ENCODE measurements around the gene CD1E.
"Not testable (repeated sequence)": the region's sequence is repeated elsewhere in the genome, so short reads cannot be mapped to it uniquely, and the experiment has no call there.

Gene CD1E

DNA sequence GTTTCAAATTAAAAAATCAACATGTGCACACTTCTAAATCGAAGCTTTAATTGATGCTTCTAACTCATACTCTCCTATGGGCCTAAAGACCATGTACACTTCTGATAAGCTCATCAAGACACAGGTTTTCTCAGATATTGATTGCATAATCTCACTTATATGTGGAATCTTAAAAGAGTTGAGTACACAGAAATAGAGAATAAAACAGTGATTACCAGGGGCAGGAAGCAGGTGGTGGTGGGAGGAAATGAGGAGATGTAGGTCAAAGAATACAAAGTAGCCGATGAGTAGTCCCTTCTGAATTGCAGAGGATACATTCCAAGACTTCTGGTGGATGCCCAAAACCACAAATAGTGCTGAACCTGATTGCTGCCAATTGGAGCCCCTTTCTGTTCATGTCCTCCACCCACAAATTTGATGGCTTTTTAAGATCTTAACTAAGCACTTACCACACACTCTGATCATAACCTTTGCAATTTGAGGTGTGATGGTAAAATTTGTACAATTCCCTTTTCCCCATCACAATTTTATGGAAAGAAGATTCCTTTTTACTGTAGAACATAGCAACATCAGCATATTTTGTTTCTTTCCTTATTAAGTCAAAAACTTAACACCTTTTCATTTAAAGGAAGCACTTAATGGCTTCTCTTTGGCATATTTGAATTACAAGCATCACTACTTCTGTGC is 19.0 kb upstream of the CD1E start:
- ATAC-seq (replicated peaks), result no peak
- H3K36me3 Mint-ChIP-seq, result peaks cover 6 to 8% of the 10 kb centered on the region in 2 donors
- peaks cover 12 to 22% of the 10 kb centered on the region in 2 donors for H3K4me1 Mint-ChIP-seq
- no peaks in the 10 kb centered on the region for H3K27me3 Mint-ChIP-seq
- DNase-seq, result no peak
- H3K4me3 Mint-ChIP-seq, result no peak overlapping the region
- no peak overlapping the region for H3K27ac Mint-ChIP-seq
- peaks cover 0 to 3% of the 10 kb centered on the region in 2 donors for H3K9me3 Mint-ChIP-seq

DNA sequence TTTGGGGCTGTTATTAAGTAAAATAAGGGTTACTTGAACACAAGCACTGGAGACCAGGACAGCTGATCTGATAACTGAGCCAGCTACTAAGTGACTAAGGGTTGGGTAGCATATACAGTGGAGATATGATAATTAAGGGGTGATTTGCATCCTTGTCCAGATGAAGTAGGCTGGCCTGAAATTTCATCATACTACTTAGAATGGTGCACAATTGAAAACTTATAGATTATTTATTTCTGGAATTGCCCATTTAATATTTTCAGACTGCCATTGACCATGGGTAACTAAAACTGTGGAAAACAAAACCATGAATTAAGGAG is 18.5 kb upstream of the CD1E start:
- Mint-ChIP-seq H3K27me3 (no peaks in the 10 kb centered on the region), H3K4me1 (peaks cover 12 to 22% of the 10 kb centered on the region in 2 donors), H3K36me3 (peaks cover 6 to 8% of the 10 kb centered on the region in 2 donors), H3K27ac (no peak overlapping the region), H3K4me3 (no peak overlapping the region), H3K9me3 (peaks cover under 1 to 3% of the 10 kb centered on the region in 2 donors)
- no peak for DNase-seq
- no peak for ATAC-seq (replicated peaks)

- not testable (repeated sequence) for H3K27ac Mint-ChIP-seq; ATAC-seq (replicated peaks); H3K9me3 Mint-ChIP-seq; H3K27me3 Mint-ChIP-seq; H3K4me3 Mint-ChIP-seq; H3K36me3 Mint-ChIP-seq; DNase-seq
- peaks cover 12 to 22% of the 10 kb centered on the region in 2 donors for H3K4me1 Mint-ChIP-seq
Observed at GRCh38 chr1:158336413-158336812, 17.3 kb upstream of the CD1E start.

DNA sequence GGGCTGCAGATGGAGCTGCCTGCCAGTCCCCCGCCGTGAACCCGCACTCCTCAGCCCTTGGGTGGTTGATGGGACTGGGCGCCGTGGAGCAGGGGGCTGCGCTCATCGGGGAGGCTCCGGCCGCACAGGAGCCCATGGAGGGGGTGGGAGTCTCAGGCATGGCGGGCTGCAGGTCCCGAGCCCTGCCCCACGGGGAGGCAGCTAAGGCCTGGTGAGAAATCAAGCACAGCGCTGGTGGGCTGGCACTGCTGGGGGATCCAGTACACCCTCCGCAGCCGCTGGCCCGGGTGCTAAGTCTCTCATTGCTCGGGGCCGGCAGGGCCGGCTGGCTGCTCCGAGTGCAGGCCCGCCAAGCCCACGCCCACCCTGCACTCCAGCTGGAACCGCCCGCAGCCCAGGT is 4.7 kb upstream of the CD1E start:
- H3K4me1 Mint-ChIP-seq, result peaks cover 11 to 17% of the 10 kb centered on the region in 2 donors
- H3K9me3 Mint-ChIP-seq; H3K36me3 Mint-ChIP-seq; DNase-seq; H3K4me3 Mint-ChIP-seq; H3K27me3 Mint-ChIP-seq; ATAC-seq (replicated peaks); H3K27ac Mint-ChIP-seq: not testable (repeated sequence)

DNA sequence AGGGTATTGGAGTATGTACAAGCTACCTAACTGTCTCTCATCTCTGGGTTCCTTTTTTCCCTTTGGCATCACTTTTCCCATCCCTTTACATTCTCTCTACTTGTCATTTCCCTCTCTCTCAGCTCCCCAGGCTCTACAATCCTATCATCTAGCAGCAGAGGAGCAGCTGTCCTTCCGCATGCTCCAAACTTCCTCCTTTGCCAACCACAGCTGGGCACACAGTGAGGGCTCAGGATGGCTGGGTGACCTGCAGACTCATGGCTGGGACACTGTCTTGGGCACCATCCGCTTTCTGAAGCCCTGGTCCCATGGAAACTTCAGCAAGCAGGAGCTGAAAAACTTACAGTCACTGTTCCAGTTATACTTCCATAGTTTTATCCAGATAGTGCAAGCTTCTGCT is 561 bp downstream of the CD1E start:
- Mint-ChIP-seq H3K9me3 (no peaks in the 10 kb centered on the region), H3K27ac (no peak overlapping the region), H3K4me1 (peaks cover 25 to 32% of the 10 kb centered on the region in 2 donors), H3K36me3 (no peaks in the 10 kb centered on the region), H3K4me3 (no peak overlapping the region), H3K27me3 (peaks cover 7 to 21% of the 10 kb centered on the region in 2 donors)
- no peak for DNase-seq
- peak in 1 of 2 donors; percentile 4 for ATAC-seq (replicated peaks)

DNA sequence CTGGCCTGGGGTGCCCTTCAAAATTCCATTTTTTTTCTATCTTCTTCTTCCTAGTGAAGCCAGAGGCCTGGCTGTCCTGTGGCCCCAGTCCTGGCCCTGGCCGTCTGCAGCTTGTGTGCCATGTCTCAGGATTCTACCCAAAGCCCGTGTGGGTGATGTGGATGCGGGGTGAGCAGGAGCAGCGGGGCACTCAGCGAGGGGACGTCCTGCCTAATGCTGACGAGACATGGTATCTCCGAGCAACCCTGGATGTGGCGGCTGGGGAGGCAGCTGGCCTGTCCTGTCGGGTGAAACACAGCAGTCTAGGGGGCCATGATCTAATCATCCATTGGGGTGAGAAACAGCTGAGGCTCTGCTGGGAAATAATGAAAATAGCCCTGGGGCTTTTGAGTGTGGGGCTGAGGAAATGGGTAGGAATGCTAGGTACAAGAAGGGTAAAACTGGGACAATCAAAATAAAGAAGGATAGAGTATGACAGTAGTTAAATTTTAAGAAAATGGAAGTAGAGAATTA is 2.1 kb downstream of the CD1E start:
- Mint-ChIP-seq H3K27ac (no peak overlapping the region), H3K36me3 (no peaks in the 10 kb centered on the region), H3K4me3 (no peak overlapping the region), H3K9me3 (no peaks in the 10 kb centered on the region), H3K27me3 (peaks cover 7 to 21% of the 10 kb centered on the region in 2 donors), H3K4me1 (peaks cover 28 to 40% of the 10 kb centered on the region in 2 donors)
- ATAC-seq (replicated peaks) (no peak), DNase-seq (no peak)

DNA sequence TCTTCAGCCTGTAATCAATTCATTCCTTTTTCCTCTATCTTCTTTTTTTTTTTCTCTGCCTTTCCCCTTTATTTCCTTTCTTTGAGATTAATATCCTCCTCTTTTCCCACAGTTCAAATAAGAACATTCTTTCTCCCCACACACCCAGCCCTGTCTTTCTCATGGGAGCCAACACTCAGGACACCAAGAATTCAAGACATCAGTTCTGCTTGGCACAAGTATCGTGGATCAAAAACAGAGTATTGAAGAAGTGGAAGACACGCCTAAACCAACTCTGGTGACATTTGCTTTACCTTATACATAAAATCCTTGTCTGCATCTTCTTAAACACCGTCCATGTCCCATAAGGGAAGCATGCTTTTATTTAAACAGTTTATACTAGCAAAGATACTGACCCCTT is 2.9 kb downstream of the CD1E start:
- ATAC-seq (replicated peaks) (no peak), DNase-seq (no peak)
- peaks cover 28 to 40% of the 10 kb centered on the region in 2 donors for H3K4me1 Mint-ChIP-seq
- no peak overlapping the region for H3K4me3 Mint-ChIP-seq
- H3K27me3 Mint-ChIP-seq, result peaks cover 7 to 21% of the 10 kb centered on the region in 2 donors
- H3K27ac Mint-ChIP-seq, result no peak overlapping the region
- H3K36me3 Mint-ChIP-seq, result no peaks in the 10 kb centered on the region
- peaks cover 0 to 1% of the 10 kb centered on the region in 2 donors for H3K9me3 Mint-ChIP-seq

GRCh38 chr1:158357441-158357840 is 3.7 kb downstream of the CD1E start:
- no peak overlapping the region for H3K4me3 Mint-ChIP-seq
- no peak overlapping the region for H3K27ac Mint-ChIP-seq
- peaks cover 7 to 21% of the 10 kb centered on the region in 2 donors for H3K27me3 Mint-ChIP-seq
- H3K36me3 Mint-ChIP-seq, result no peaks in the 10 kb centered on the region
- DNase-seq, result no peak
- no peak for ATAC-seq (replicated peaks)
- H3K9me3 Mint-ChIP-seq, result peaks cover 0 to 1% of the 10 kb centered on the region in 2 donors
- peaks cover 28 to 40% of the 10 kb centered on the region in 2 donors for H3K4me1 Mint-ChIP-seq

DNA sequence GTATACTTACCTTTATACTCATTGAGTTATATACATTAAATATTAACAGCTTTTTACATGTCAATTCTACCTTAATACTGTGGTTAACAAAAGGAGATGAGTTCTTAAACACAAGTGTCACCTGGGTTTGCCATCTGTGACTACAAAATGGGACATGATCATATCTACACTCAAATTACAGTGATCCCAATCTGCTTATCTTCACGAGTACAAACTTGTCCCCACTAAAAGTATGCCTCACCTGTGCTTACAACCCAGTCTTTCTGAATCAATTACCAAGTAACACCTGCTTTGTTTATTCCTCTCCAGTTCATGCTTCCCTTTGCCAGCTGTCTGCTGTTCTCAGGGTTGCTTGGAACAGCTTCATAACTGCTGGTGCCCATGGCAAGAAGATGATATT is 8.8 kb downstream of the CD1E start:
- Mint-ChIP-seq H3K27ac (no peak overlapping the region), H3K4me1 (peaks cover 14 to 16% of the 10 kb centered on the region in 2 donors), H3K4me3 (no peak overlapping the region), H3K9me3 (peaks cover 0 to 5% of the 10 kb centered on the region in 2 donors), H3K27me3 (peaks cover 2 to 10% of the 10 kb centered on the region in 2 donors), H3K36me3 (no peaks in the 10 kb centered on the region)
- ATAC-seq (replicated peaks), result no peak
- no peak for DNase-seq

DNA sequence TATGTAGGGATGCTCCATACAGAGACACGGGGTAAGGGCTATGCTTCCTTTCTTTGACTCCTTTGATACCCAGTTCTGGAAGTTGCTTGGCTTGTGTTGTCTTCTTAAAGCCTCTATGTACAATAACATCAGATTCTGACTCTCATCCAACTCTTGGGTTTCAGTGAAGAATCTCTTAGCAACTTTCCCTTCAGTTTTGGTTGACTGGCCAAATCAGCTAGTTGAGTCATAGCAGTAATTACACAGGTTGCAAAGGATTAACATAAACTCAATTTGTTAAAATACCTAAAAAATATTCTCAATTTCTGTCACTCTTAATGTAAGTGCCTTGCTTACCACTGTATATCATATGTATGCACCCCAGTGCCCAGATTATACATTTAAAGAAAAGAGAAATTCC is 9.2 kb downstream of the CD1E start:
- H3K4me3 Mint-ChIP-seq, result no peak overlapping the region

GRCh38 chr1:158366783-158367182 is 13.1 kb downstream of the CD1E start:
- peaks cover 16 to 17% of the 10 kb centered on the region in 2 donors for H3K4me1 Mint-ChIP-seq
- H3K9me3 Mint-ChIP-seq, result peaks cover 3 to 6% of the 10 kb centered on the region in 2 donors
- peaks cover 0 to 8% of the 10 kb centered on the region in 2 donors for H3K27me3 Mint-ChIP-seq
- ATAC-seq (replicated peaks), result no peak
- no peak overlapping the region for H3K27ac Mint-ChIP-seq
- no peak overlapping the region for H3K4me3 Mint-ChIP-seq
- no peaks in the 10 kb centered on the region for H3K36me3 Mint-ChIP-seq
- DNase-seq, result no peak

More for the DNA sequence above, 9.2 kb downstream of the CD1E start:
- Mint-ChIP-seq H3K9me3 (peaks cover 0 to 5% of the 10 kb centered on the region in 2 donors), H3K27me3 (peaks cover 0 to 8% of the 10 kb centered on the region in 2 donors), H3K36me3 (no peaks in the 10 kb centered on the region), H3K27ac (no peak overlapping the region), H3K4me1 (peaks cover 14 to 16% of the 10 kb centered on the region in 2 donors)
- DNase-seq (no peak), ATAC-seq (replicated peaks) (peak; percentile 68 to 84)

GRCh38 chr1:158371188-158371953 is 17.7 kb downstream of the CD1E start:
- peak; percentile 98 to 99 for ATAC-seq (replicated peaks)
- H3K4me3 Mint-ChIP-seq, result peak overlapping the region; percentile 50 to 53
- peaks cover 16 to 27% of the 10 kb centered on the region in 2 donors for H3K4me1 Mint-ChIP-seq
- peak; percentile 85 for DNase-seq
- peak overlapping the region; percentile 82 for H3K27ac Mint-ChIP-seq
- H3K9me3 Mint-ChIP-seq, result peaks cover 5 to 10% of the 10 kb centered on the region in 2 donors
- peaks cover 3 to 4% of the 10 kb centered on the region in 2 donors for H3K36me3 Mint-ChIP-seq
- peaks cover 3 to 5% of the 10 kb centered on the region in 2 donors for H3K27me3 Mint-ChIP-seq

GRCh38 chr1:158374101-158374500 is 20.4 kb downstream of the CD1E start:
- Mint-ChIP-seq H3K9me3 (peaks cover 5 to 16% of the 10 kb centered on the region in 2 donors), H3K4me1 (peaks cover 16 to 27% of the 10 kb centered on the region in 2 donors), H3K27me3 (peaks cover 9 to 12% of the 10 kb centered on the region in 2 donors)
- H3K27ac Mint-ChIP-seq; ATAC-seq (replicated peaks); DNase-seq; H3K4me3 Mint-ChIP-seq; H3K36me3 Mint-ChIP-seq: not testable (repeated sequence)

- ATAC-seq (replicated peaks) (no peak), DNase-seq (no peak)
- no peak overlapping the region for H3K27ac Mint-ChIP-seq
- H3K4me3 Mint-ChIP-seq, result no peak overlapping the region
- peaks cover 5 to 16% of the 10 kb centered on the region in 2 donors for H3K9me3 Mint-ChIP-seq
- peaks cover 16 to 27% of the 10 kb centered on the region in 2 donors for H3K4me1 Mint-ChIP-seq
- H3K27me3 Mint-ChIP-seq, result peaks cover 9 to 12% of the 10 kb centered on the region in 2 donors
- H3K36me3 Mint-ChIP-seq, result peaks cover 3 to 8% of the 10 kb centered on the region in 2 donors
Observed at GRCh38 chr1:158374860-158375259, 21.2 kb downstream of the CD1E start.
